T-cell (primary cell): ENCODE measurements around the gene PAPPA. TPM values are rescaled to one million over a fixed set of nuclear protein-coding genes. Genes with fewer than 3 reads are reported as not detected.

Experiments
- ATAC-seq, 4 experiments: fragments of 200-7000 bp in 3 of 4; fragments of 150-1000 bp in 1 of 4; cut with Tn5 transposase; replicated peaks in 1 of 4; 1 replicate in 3 of 4; 2 replicates in 1 of 4; pipeline ENCODE4 v1.10.0; 2021; ENCODE audit warnings: moderate library complexity in 3 of 4, mild to moderate bottlenecking in 2 of 4, moderate number of reproducible peaks in 1 of 4
- CTCF ChIA-PET, 2 donors: fragments of 300-600 bp; sonication (Branson Sonifier 250); formaldehyde crosslinking; loops; one replicate each; lab custom pipeline; 2022; ENCODE audit warnings: antibody characterized with exemption in 2 of 2; lab: Charles Lee
- POLR2A ChIA-PET, 2 donors: fragments of 300-600 bp; sonication (Branson Sonifier 250); formaldehyde crosslinking; loops; one replicate each; lab custom pipeline; 2022; ENCODE audit warnings: antibody characterized with exemption in 2 of 2; lab: Charles Lee
- DNase-seq, 35 experiments: peaks; one replicate each; pipeline versions ENCODE4 v3.0.0 to v3.0.0-alpha.2; 2013 to 2023
- H3K27ac ChIP-seq: one replicate; pipeline ENCODE4 v1.5.1; 2013; ENCODE audit warnings: low read length
- H3K27me3 ChIP-seq, 2 experiments: replicated peaks in 1 of 2; 1 replicate in 1 of 2; 2 replicates in 1 of 2; pipeline versions ENCODE4 v1.6.1 to v1.7.0; 2013; ENCODE audit warnings: low read length in 1 of 2, mixed read lengths in 1 of 2; ENCODE audit not compliant: control insufficient read depth in 2 of 2, insufficient read depth in 2 of 2; ENCODE audit errors: extremely low read depth in 1 of 2
- H3K36me3 ChIP-seq, 2 donors: 1 replicate in 1 of 2; 2 replicates in 1 of 2; pipeline versions ENCODE4 v1.6.1 to v1.7.0; 2013; ENCODE audit warnings: low read length in 1 of 2; ENCODE audit not compliant: control insufficient read depth in 2 of 2, insufficient read depth in 1 of 2; ENCODE audit errors: extremely low read depth in 1 of 2
- H3K4me1 ChIP-seq, 2 experiments: 1 replicate in 1 of 2; 2 replicates in 1 of 2; pipeline versions ENCODE4 v1.6.1 to v1.7.0; 2013; ENCODE audit warnings: low read length in 2 of 2, mixed read lengths in 1 of 2; ENCODE audit not compliant: insufficient read depth in 2 of 2, control insufficient read depth in 1 of 2; ENCODE audit errors: extremely low read depth in 1 of 2
- H3K4me3 ChIP-seq, 2 donors: 1 replicate in 1 of 2; 2 replicates in 1 of 2; pipeline versions ENCODE4 v1.5.1 to v1.7.0; 2013; ENCODE audit warnings: mild to moderate bottlenecking in 2 of 2, low read length in 1 of 2, moderate library complexity in 1 of 2; ENCODE audit not compliant: control insufficient read depth in 1 of 2; ENCODE audit errors: extremely low read depth in 1 of 2
- H3K9me3 ChIP-seq: 2 replicates; pipeline ENCODE4 v1.7.0; 2013
- H3K27ac Mint-ChIP-seq, 2 donors: one replicate each; pipeline ENCODE4 v1.8.0; 2020 to 2021; ENCODE audit warnings: mild to moderate bottlenecking in 2 of 2, mixed read lengths in 2 of 2
- H3K27me3 Mint-ChIP-seq, 2 donors: one replicate each; pipeline ENCODE4 v1.8.0; 2021 to 2022; ENCODE audit warnings: mixed read lengths in 2 of 2
- H3K36me3 Mint-ChIP-seq: one replicate; pipeline ENCODE4 v1.8.0; 2021; ENCODE audit warnings: mixed read lengths
- H3K4me1 Mint-ChIP-seq, 3 donors: one replicate each; pipeline ENCODE4 v1.8.0; 2020 to 2022; ENCODE audit warnings: mixed read lengths in 3 of 3, mild to moderate bottlenecking in 1 of 3
- H3K4me3 Mint-ChIP-seq, 3 donors: one replicate each; pipeline ENCODE4 v1.8.0; 2020 to 2022; ENCODE audit warnings: mild to moderate bottlenecking in 3 of 3, mixed read lengths in 3 of 3, moderate library complexity in 3 of 3
- H3K9me3 Mint-ChIP-seq, 3 donors: one replicate each; pipeline ENCODE4 v1.8.0; 2020 to 2022; ENCODE audit warnings: mixed read lengths in 3 of 3
- WGBS: methylation state at CpG from one replicate; pipeline ENCODE4 v1.1.5; 2013; ENCODE audit warnings: missing lambda C conversion rate; ENCODE audit not compliant: insufficient coverage; 5-methylcytosine and 5-hydroxymethylcytosine counted together
- total RNA-seq, 35 experiments: library from RNA in 6 of 35; stranded (reverse) in 6 of 35; fragments of 120-200 nt in 1 of 35; gene quantifications; one replicate each; pipeline versions ENCODE4 v1.2.1 to v1.2.4 and lab custom pipeline; 2013 to 2026

PAPPA gene
- total RNA-seq, 5 donors from 2014 or later (not counting 1 experiment from before 2014, with no cell fraction given): 0.03 to 0.09 (median 0.07) TPM; not detected in 2

GRCh38 chr9:116288658-116289057 lies 135.1 kb downstream of the PAPPA start:
- H3K4me1 Mint-ChIP-seq: no peaks in the 10 kb centered on the region
- H3K27ac Mint-ChIP-seq: no peak overlapping the region
- no peaks in the 10 kb centered on the region for H3K36me3 Mint-ChIP-seq
- no peaks in the 10 kb centered on the region for H3K4me1 ChIP-seq
- no peak overlapping the region for H3K4me3 ChIP-seq
- ChIA-PET POLR2A (interaction anchor here in 1 of 2 donors (0.6 kb wide), 1 partner anchor 147 kb away, joined by 5 read pairs; no protein-coding TSS in a partner anchor), CTCF (no interaction called here)
- peaks cover 0 to 4% (median 0%) of the 10 kb centered on the region in 3 donors for H3K9me3 Mint-ChIP-seq
- no peaks in the 10 kb centered on the region for H3K9me3 ChIP-seq
- peaks cover 0 to 8% of the 10 kb centered on the region in 2 donors for H3K27me3 Mint-ChIP-seq
- ATAC-seq (no peak), DNase-seq (no peak)
- no peak overlapping the region for H3K27ac ChIP-seq
- H3K36me3 ChIP-seq: no peaks in the 10 kb centered on the region
- H3K4me3 Mint-ChIP-seq: no peak overlapping the region
- 73% methylated on average over 2 of the region's 3 CpGs for whole genome bisulfite sequencing
- H3K27me3 ChIP-seq: no peaks in the 10 kb centered on the region

- Mint-ChIP-seq H3K4me1 (no peaks in the 10 kb centered on the region), H3K27me3 (peaks cover 0 to 6% of the 10 kb centered on the region in 2 donors), H3K9me3 (peaks cover 0 to 5% (median 5%) of the 10 kb centered on the region in 3 donors), H3K4me3 (no peak overlapping the region), H3K36me3 (no peaks in the 10 kb centered on the region), H3K27ac (no peak overlapping the region)
- H3K4me3 ChIP-seq: no peak overlapping the region
- no peaks in the 10 kb centered on the region for H3K9me3 ChIP-seq
- CTCF ChIA-PET: no interaction called here
- no peak for DNase-seq
- no peak overlapping the region for H3K27ac ChIP-seq
- no peak for ATAC-seq
- POLR2A ChIA-PET: no interaction called here
- no peaks in the 10 kb centered on the region for H3K36me3 ChIP-seq
- no peaks in the 10 kb centered on the region for H3K4me1 ChIP-seq
- no CpG with 5 or more reads among the region's 2 CpGs for WGBS
- no peaks in the 10 kb centered on the region for H3K27me3 ChIP-seq
Observed at GRCh38 chr9:116297346-116297745, 143.8 kb downstream of the PAPPA start.

- H3K27ac ChIP-seq: no peak overlapping the region
- H3K4me3 ChIP-seq: no peak overlapping the region
- H3K4me1 ChIP-seq: no peaks in the 10 kb centered on the region
- H3K36me3 ChIP-seq: no peaks in the 10 kb centered on the region
- DNase-seq (no peak), ATAC-seq (no peak)
- H3K9me3 ChIP-seq: no peaks in the 10 kb centered on the region
- ChIA-PET POLR2A (no interaction called here), CTCF (no interaction called here)
- Mint-ChIP-seq H3K27ac (no peak overlapping the region), H3K4me3 (no peak overlapping the region), H3K9me3 (peaks cover 0 to 5% (median 5%) of the 10 kb centered on the region in 3 donors), H3K36me3 (no peaks in the 10 kb centered on the region), H3K4me1 (no peaks in the 10 kb centered on the region), H3K27me3 (peaks cover 0 to 6% of the 10 kb centered on the region in 2 donors)
- no CpG with 5 or more reads among the region's 3 CpGs for WGBS
- no peaks in the 10 kb centered on the region for H3K27me3 ChIP-seq
Observed at GRCh38 chr9:116298249-116298648, 144.7 kb downstream of the PAPPA start.

- no peaks in the 10 kb centered on the region for H3K36me3 Mint-ChIP-seq
- H3K27me3 Mint-ChIP-seq: peaks cover 0 to 6% of the 10 kb centered on the region in 2 donors
- DNase-seq (no peak), ATAC-seq (no peak)
- no peaks in the 10 kb centered on the region for H3K27me3 ChIP-seq
- no peaks in the 10 kb centered on the region for H3K4me1 Mint-ChIP-seq
- WGBS: 73% methylated on average over 2 of the region's 6 CpGs
- H3K4me1 ChIP-seq: no peaks in the 10 kb centered on the region
- H3K4me3 ChIP-seq: no peak overlapping the region
- no peaks in the 10 kb centered on the region for H3K36me3 ChIP-seq
- POLR2A ChIA-PET: no interaction called here
- peaks cover 0 to 5% (median 5%) of the 10 kb centered on the region in 3 donors for H3K9me3 Mint-ChIP-seq
- H3K27ac Mint-ChIP-seq: no peak overlapping the region
- H3K9me3 ChIP-seq: no peaks in the 10 kb centered on the region
- H3K4me3 Mint-ChIP-seq: no peak overlapping the region
- CTCF ChIA-PET: interaction anchor here in 1 of 2 donors (0.5 kb wide), 1 partner anchor 445 kb away, joined by 6 read pairs; no protein-coding TSS in a partner anchor
- H3K27ac ChIP-seq: no peak overlapping the region
Observed at GRCh38 chr9:116298878-116299391, 145.3 kb downstream of the PAPPA start.

GRCh38 chr9:116300360-116300870 lies 146.8 kb downstream of the PAPPA start:
- POLR2A ChIA-PET: no interaction called here
- CTCF ChIA-PET: no interaction called here
- WGBS: no CpG with 5 or more reads among the region's 2 CpGs

GRCh38 chr9:116303270-116303669 lies 149.7 kb downstream of the PAPPA start:
- no peak overlapping the region for H3K4me3 ChIP-seq
- no peaks in the 10 kb centered on the region for H3K27me3 ChIP-seq
- H3K27me3 Mint-ChIP-seq: peaks cover 0 to 6% of the 10 kb centered on the region in 2 donors
- H3K36me3 ChIP-seq: no peaks in the 10 kb centered on the region
- ChIA-PET CTCF (interaction anchor here in 1 of 2 donors (0.5 kb wide), 1 partner anchor 890 kb away, joined by 3 read pairs; no protein-coding TSS in a partner anchor), POLR2A (no interaction called here)
- DNase-seq (no peak), ATAC-seq (no peak)
- H3K27ac ChIP-seq: no peak overlapping the region
- no peaks in the 10 kb centered on the region for H3K4me1 ChIP-seq
- peaks cover 0 to 9% (median 0%) of the 10 kb centered on the region in 3 donors for H3K9me3 Mint-ChIP-seq
- H3K36me3 Mint-ChIP-seq: no peaks in the 10 kb centered on the region
- no peak overlapping the region for H3K27ac Mint-ChIP-seq
- H3K4me3 Mint-ChIP-seq: no peak overlapping the region
- H3K4me1 Mint-ChIP-seq: no peaks in the 10 kb centered on the region
- no peaks in the 10 kb centered on the region for H3K9me3 ChIP-seq
- WGBS: 43% methylated on average over 3 of the region's 5 CpGs

More at GRCh38 chr9:116300360-116300870, 146.8 kb downstream of the PAPPA start:
- no peaks in the 10 kb centered on the region for H3K4me1 Mint-ChIP-seq
- no peaks in the 10 kb centered on the region for H3K36me3 Mint-ChIP-seq
- H3K27ac Mint-ChIP-seq: no peak overlapping the region
- peaks cover 0 to 9% (median 5%) of the 10 kb centered on the region in 3 donors for H3K9me3 Mint-ChIP-seq
- H3K4me3 ChIP-seq: no peak overlapping the region
- DNase-seq (no peak), ATAC-seq (no peak)
- peaks cover 0 to 6% of the 10 kb centered on the region in 2 donors for H3K27me3 Mint-ChIP-seq
- no peak overlapping the region for H3K4me3 Mint-ChIP-seq
- H3K36me3 ChIP-seq: no peaks in the 10 kb centered on the region
- no peaks in the 10 kb centered on the region for H3K9me3 ChIP-seq
- H3K4me1 ChIP-seq: no peaks in the 10 kb centered on the region
- no peak overlapping the region for H3K27ac ChIP-seq
- no peaks in the 10 kb centered on the region for H3K27me3 ChIP-seq
